BE2C (cell line): ENCODE results near the gene ARID3A.
A peak's percentile ranks its signal among the peaks of the same experiment; 100 is the strongest.

Experiments
- DNase-seq: peaks from one replicate; pipeline ENCODE4 v3.0.0-alpha.2; 2020
- H3K27me3 ChIP-seq: fragments of 250-450 bp; sonication (Bioruptor Pico); 2 replicates; pipeline ENCODE4 v1.5.1; 2020; ENCODE audit warnings: mild to moderate bottlenecking
- H3K36me3 ChIP-seq: fragments of 250-450 bp; sonication (Bioruptor Pico); 2 replicates; pipeline ENCODE4 v1.5.1; 2020; ENCODE audit warnings: mild to moderate bottlenecking
- H3K4me1 ChIP-seq: fragments of 250-450 bp; sonication (Bioruptor Pico); 2 replicates; pipeline ENCODE4 v1.5.1; 2020
- H3K4me3 ChIP-seq: 2 replicates; pipeline ENCODE4 v1.5.1; 2011; ENCODE audit warnings: low read depth, low read length
- H3K9me3 ChIP-seq: fragments of 250-450 bp; sonication (Bioruptor Pico); 2 replicates; pipeline ENCODE4 v1.5.1; 2020
- TF ChIP-seq, protein P1 (sequence below): IDR thresholded peaks from 2 replicates; pipeline ENCODE4 v1.5.1; 2012; ENCODE audit warnings: mild to moderate bottlenecking, low read depth, low read length

Gene ARID3A

DNA sequence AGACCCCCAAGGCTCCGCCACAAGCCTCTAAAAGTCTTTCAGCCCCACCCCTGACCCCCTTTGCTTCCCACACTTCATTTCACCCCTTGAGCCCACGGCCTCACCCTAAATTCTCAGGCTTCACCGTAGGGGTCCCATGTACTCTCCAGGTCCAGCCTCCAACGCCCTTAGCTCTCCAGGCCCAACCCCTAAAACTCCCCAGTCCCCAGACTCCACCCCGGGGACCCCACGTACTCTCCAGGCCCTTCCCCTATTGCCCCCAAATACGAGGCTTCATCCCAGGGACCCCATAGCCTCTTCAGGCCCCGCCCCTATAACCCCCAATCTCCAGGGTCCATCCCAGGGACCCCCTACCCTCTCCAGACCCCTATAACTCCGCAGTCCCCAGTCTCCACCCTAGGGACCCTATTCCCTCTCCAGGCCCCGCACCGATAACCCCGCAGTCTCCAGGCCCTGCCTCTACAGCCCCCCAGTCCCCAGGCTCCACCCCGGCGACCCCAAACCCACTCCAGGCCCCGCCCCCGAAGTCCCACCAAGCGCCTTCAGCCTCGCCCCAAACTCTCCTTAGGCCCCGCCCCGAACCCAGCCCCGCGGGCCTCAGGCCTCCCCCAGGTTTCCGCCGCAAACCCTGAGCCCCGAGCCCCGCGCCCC, 33.5 kb upstream of the ARID3A start:
- Histone ChIP-seq H3K4me1 (no peaks in the 10 kb centered on the region), H3K9me3 (no peaks in the 10 kb centered on the region), H3K27me3 (no peaks in the 10 kb centered on the region), H3K36me3 (peaks cover 23% of the 10 kb centered on the region), H3K4me3 (peak overlapping the region; percentile 71)
- no peak for DNase-seq
- TF ChIP-seq, protein P1, sequence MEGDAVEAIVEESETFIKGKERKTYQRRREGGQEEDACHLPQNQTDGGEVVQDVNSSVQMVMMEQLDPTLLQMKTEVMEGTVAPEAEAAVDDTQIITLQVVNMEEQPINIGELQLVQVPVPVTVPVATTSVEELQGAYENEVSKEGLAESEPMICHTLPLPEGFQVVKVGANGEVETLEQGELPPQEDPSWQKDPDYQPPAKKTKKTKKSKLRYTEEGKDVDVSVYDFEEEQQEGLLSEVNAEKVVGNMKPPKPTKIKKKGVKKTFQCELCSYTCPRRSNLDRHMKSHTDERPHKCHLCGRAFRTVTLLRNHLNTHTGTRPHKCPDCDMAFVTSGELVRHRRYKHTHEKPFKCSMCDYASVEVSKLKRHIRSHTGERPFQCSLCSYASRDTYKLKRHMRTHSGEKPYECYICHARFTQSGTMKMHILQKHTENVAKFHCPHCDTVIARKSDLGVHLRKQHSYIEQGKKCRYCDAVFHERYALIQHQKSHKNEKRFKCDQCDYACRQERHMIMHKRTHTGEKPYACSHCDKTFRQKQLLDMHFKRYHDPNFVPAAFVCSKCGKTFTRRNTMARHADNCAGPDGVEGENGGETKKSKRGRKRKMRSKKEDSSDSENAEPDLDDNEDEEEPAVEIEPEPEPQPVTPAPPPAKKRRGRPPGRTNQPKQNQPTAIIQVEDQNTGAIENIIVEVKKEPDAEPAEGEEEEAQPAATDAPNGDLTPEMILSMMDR: no peak

DNA sequence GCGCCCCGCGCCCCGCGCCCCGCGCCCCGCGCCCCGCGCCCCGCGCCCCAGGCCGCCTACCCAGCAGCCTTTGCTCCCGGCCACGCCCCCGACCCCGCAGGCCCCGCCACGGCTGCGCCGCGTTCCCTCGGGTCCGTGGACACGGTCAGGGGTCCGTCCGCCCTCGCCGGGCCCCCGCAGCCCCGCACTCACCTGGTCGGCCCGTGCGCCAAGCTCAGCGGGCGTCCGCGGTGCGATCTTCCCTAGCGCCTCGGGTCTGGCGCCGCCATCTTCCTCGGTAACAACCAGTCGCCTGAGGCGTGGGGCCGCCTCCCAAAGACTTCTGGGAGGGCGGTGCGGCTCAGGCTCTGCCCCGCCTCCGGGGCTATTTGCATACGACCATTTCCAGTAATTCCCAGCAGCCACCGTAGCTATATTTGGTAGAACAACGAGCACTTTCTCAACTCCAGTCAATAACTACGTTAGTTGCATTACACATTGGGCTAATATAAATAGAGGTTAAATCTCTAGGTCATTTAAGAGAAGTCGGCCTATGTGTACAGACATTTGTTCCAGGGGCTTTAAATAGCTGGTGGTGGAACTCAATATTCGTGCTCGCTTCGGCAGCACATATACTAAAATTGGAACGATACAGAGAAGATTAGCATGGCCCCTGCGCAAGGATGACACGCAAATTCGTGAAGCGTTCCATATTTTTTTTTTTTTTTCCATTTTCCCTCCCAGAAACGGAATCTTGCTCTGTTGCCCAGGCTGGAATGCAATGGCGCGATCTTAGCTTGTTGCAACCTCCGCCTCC, 32.7 kb upstream of the ARID3A start, which contains the start of the genes MED16 and RNU6-9:
MED16 (minus strand) TSS at position 294 of the 796 bp plus-strand sequence. CDS start 2,056 bp downstream, outside the sequence.
RNU6-9 (plus strand) TSS at position 591 of the 796 bp plus-strand sequence.
- peak within 1 kb of the TSS; percentile 71 for H3K4me3 ChIP-seq
- TF ChIP-seq, protein P1: no peak
- peak; percentile 95 for DNase-seq

DNA sequence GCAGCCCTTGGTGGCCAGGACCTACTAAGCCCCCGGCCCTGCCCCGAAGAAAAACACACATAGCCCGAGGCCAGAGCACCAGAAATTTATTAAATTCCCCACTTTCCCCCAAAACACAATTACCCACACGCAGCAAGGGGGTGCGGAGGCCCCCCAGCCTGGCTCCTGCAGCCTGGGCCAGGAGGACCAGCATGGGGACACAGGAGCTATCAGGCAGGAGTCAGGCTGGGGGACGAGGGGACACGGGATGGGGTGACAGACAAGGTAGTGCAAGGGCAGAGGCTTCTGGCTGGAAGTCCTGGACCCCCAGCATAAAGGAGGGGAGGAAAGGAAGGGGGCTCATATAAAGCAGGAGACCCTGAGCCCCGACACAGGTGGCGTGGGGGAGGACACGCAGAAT, 29.4 kb upstream of the ARID3A start:
- no peak for DNase-seq
- H3K27me3 ChIP-seq: no peaks in the 10 kb centered on the region
- no peaks in the 10 kb centered on the region for H3K36me3 ChIP-seq
- no peaks in the 10 kb centered on the region for H3K4me1 ChIP-seq
- no peaks in the 10 kb centered on the region for H3K9me3 ChIP-seq
- TF ChIP-seq, protein P1: no peak
- H3K4me3 ChIP-seq: no peak overlapping the region

More for the DNA sequence above, 32.7 kb upstream of the ARID3A start, which contains the start of the genes MED16 and RNU6-9:
- H3K9me3 ChIP-seq: no peaks in the 10 kb centered on the region
- H3K36me3 ChIP-seq: peaks cover 18% of the 10 kb centered on the region
- no peaks in the 10 kb centered on the region for H3K4me1 ChIP-seq
- H3K27me3 ChIP-seq: no peaks in the 10 kb centered on the region

DNA sequence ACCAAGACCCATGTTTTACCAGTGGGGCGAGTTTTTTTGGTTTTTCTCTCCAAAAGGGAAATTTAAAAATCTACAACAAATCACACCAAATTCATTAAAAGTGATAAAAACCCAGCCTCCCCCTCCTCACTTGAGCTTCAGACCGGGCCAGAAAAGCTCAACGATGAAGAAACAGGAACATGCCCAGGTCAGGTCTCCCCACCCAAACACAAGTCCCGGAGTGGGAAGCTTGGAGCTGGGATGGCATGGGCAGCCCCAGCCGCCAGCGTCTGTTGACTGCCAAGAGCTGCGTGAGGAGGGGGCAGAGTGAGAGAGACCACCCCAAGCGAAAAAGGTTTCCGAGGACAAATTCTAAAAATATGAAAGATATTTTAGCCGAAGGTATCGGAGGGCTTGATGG, 28.8 kb upstream of the ARID3A start:
- no peak for DNase-seq
- Histone ChIP-seq H3K4me1 (no peaks in the 10 kb centered on the region), H3K36me3 (no peaks in the 10 kb centered on the region), H3K9me3 (no peaks in the 10 kb centered on the region), H3K4me3 (no peak overlapping the region), H3K27me3 (no peaks in the 10 kb centered on the region)
- TF ChIP-seq, protein P1: no peak

DNA sequence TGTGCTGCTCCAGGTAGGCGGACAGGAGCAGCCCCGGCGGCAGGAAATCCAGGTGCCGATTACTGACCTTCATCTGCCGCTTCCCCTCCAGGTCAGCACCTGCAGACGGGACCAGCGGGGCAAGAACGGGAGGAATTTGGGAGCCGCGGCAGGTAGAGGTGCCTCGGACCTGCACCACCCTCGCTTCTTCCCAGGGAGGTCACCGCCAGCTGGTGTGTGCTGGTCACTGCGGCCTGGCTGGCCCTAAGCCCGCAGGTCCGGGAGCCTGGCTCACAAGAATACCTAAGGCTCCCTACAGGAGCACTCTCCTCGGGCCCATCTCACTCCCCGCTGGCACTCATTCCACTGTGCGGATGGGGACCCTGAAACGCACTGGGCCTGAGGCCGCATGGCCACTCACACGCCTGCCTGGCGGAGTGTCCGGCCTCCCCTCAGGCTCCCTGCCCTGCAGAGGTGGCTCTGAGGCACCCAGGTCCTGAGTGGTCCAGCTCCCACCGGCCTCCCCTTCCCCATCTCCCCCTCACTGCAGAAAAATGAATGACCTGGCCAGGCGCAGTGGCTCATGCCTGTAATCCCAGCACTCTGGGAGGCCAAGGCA, 28.3 kb upstream of the ARID3A start:
- DNase-seq: no peak
- H3K27me3 ChIP-seq: no peaks in the 10 kb centered on the region

More for the DNA sequence above, 28.3 kb upstream of the ARID3A start:
- no peaks in the 10 kb centered on the region for H3K9me3 ChIP-seq
- no peaks in the 10 kb centered on the region for H3K4me1 ChIP-seq
- TF ChIP-seq, protein P1: no peak
- no peak overlapping the region for H3K4me3 ChIP-seq
- no peaks in the 10 kb centered on the region for H3K36me3 ChIP-seq
